ENCODE results near the gene ADAM8.

The ADAM8 gene

DNA sequence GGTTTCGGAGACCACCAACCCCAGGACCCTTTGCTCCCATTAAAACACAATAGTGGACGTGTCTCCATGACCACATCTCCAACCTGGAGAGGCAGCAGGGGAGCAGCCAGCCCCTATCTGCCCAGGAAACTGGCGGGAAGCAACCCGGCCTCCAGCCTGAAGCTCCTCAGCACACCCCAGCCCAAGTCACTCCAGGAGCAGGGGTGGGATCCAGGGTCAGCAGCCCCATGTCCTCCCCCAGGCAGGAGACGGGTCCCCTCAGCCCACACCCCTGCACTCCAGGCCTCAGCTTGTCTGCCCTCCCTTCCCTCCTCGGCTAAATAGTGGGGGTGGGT lies 601 bp downstream of the ADAM8 start:
- no peak overlapping the region for H3K4me3 ChIP-seq (ENCODE audit: low read depth, low read length)
- TF ChIP-seq, protein P1, sequence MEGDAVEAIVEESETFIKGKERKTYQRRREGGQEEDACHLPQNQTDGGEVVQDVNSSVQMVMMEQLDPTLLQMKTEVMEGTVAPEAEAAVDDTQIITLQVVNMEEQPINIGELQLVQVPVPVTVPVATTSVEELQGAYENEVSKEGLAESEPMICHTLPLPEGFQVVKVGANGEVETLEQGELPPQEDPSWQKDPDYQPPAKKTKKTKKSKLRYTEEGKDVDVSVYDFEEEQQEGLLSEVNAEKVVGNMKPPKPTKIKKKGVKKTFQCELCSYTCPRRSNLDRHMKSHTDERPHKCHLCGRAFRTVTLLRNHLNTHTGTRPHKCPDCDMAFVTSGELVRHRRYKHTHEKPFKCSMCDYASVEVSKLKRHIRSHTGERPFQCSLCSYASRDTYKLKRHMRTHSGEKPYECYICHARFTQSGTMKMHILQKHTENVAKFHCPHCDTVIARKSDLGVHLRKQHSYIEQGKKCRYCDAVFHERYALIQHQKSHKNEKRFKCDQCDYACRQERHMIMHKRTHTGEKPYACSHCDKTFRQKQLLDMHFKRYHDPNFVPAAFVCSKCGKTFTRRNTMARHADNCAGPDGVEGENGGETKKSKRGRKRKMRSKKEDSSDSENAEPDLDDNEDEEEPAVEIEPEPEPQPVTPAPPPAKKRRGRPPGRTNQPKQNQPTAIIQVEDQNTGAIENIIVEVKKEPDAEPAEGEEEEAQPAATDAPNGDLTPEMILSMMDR (IDR thresholded peaks at IDR 0.05; ENCODE audit: low read depth, low read length), result no peak

- H3K4me3 ChIP-seq (ENCODE audit: low read depth, low read length), result no peak overlapping the region
- TF ChIP-seq, protein P1 (IDR thresholded peaks at IDR 0.05; ENCODE audit: low read depth, low read length), result no peak
These were observed 980 bp downstream of the ADAM8 start for GRCh38 chr10:133275684-133276092.

DNA sequence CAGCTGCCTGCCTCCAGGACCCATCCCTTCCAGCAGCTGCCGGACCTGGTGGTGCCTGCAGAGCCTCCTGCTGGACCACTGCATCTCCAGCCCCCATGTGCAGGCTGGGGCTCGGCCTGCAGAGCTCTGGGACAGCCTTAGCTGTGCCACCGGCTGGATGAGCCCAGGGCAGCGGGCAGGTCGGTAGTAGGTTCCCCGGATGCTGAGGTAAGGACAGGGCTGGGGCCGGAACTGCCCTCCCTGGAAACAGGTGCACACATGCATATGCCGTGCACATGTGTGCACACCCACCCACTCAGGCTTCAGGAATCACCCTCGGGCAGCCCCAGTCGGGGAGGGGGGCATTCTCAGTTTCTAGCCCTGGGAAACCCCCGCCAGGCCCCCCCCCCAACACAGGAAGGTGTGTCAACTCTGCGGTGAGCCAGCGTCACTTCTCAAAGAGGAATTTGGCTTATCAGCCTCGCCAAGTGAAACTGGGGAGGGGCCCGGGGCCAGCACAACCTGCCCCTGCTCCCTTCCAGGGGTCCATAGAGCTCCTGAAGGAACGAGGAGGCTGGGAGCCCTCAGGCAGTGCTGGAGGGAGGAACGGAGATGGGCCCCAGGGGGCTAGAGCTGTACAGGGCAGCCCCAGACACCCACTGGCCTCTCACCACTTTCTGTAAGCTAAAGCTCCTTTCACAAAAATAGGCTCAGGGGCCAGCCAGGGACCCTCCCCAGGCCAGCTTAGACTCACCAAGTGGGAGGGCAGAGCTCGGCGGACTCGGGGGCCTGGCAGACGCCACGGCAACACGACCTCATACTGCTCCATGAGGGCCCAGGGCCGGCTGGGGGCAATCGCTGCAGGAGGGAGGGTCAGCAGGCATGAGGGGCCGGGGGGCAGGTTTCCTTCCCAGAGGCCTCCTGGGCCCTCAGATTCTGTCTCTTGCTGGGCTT lies 1.7 kb downstream of the ADAM8 start:
- no peak overlapping the region for H3K4me3 ChIP-seq (ENCODE audit: low read depth, low read length)
- TF ChIP-seq, protein P1 (IDR thresholded peaks at IDR 0.05; ENCODE audit: low read depth, low read length), result no peak

GRCh38 chr10:133273534-133274143 lies 3.0 kb downstream of the ADAM8 start:
- TF ChIP-seq, protein P1 (IDR thresholded peaks at IDR 0.05; ENCODE audit: low read depth, low read length), result no peak
- no peak overlapping the region for H3K4me3 ChIP-seq (ENCODE audit: low read depth, low read length)

GRCh38 chr10:133272964-133273420 lies 3.7 kb downstream of the ADAM8 start:
- no peak overlapping the region for H3K4me3 ChIP-seq (ENCODE audit: low read depth, low read length)
- TF ChIP-seq, protein P1 (IDR thresholded peaks at IDR 0.05; ENCODE audit: low read depth, low read length), result no peak

GRCh38 chr10:133272301-133272963 lies 4.2 kb downstream of the ADAM8 start:
- TF ChIP-seq, protein P1 (IDR thresholded peaks at IDR 0.05; ENCODE audit: low read depth, low read length), result no peak
- H3K4me3 ChIP-seq (ENCODE audit: low read depth, low read length), result no peak overlapping the region
